ENCODE data around the gene KHDC1. TPM values are rescaled to one million over a fixed set of nuclear protein-coding genes. Genes with fewer than 3 reads are reported as not detected.
"Not testable (repeated sequence)": the region's sequence is repeated elsewhere in the genome, so short reads cannot be mapped to it uniquely, and the experiment has no call there.

KHDC1 gene
- total RNA-seq, 1 donor from 2014 or later: 2.0 TPM

GRCh38 chr6:73258721-73259120 lies 4.3 kb downstream of the KHDC1 start:
- ATAC-seq (ENCODE audit: poor library complexity): no peak

GRCh38 chr6:73254323-73254722 lies 8.7 kb downstream of the KHDC1 start:
- ATAC-seq (ENCODE audit: poor library complexity); intact Hi-C loops (cut with DNase I); DNase-seq: not testable (repeated sequence)

More at GRCh38 chr6:73258721-73259120, 4.3 kb downstream of the KHDC1 start:
- no peak for DNase-seq
- intact Hi-C loops (cut with DNase I): no loop called here

GRCh38 chr6:73252703-73253102 lies 10.3 kb downstream of the KHDC1 start:
- no peak for DNase-seq

GRCh38 chr6:73250016-73250415 lies 13.0 kb downstream of the KHDC1 start:
- ATAC-seq (ENCODE audit: poor library complexity): no peak
- DNase-seq: no peak
- intact Hi-C loops (cut with DNase I): no loop called here

More at GRCh38 chr6:73252703-73253102, 10.3 kb downstream of the KHDC1 start:
- ATAC-seq (ENCODE audit: poor library complexity): no peak
- intact Hi-C loops (cut with DNase I): no loop called here

- ATAC-seq (ENCODE audit: poor library complexity) (no peak), DNase-seq (no peak)
- intact Hi-C loops (cut with DNase I): no loop called here
These were observed 14.6 kb downstream of the KHDC1 start for GRCh38 chr6:73248192-73248903.

GRCh38 chr6:73242001-73242400 lies 21.0 kb downstream of the KHDC1 start:
- no peak for ATAC-seq (ENCODE audit: poor library complexity)
- no peak for DNase-seq
- intact Hi-C loops (cut with DNase I): no loop called here

- peak; percentile 55 for ATAC-seq (ENCODE audit: poor library complexity)
- no peak for DNase-seq
- intact Hi-C loops (cut with DNase I): no loop called here
These were observed 22.3 kb downstream of the KHDC1 start for GRCh38 chr6:73240730-73241129.

- intact Hi-C loops (cut with DNase I): no loop called here
- no peak for DNase-seq
- no peak for ATAC-seq (ENCODE audit: poor library complexity)
These were observed 26.7 kb downstream of the KHDC1 start for GRCh38 chr6:73236144-73236750.

GRCh38 chr6:73234733-73235132 lies 28.3 kb downstream of the KHDC1 start:
- intact Hi-C loops (cut with DNase I): no loop called here
- ATAC-seq (ENCODE audit: poor library complexity) (no peak), DNase-seq (no peak)

GRCh38 chr6:73233971-73234370 lies 29.0 kb downstream of the KHDC1 start:
- DNase-seq; ATAC-seq (ENCODE audit: poor library complexity); intact Hi-C loops (cut with DNase I): not testable (repeated sequence)

GRCh38 chr6:73233048-73233447 lies 29.9 kb downstream of the KHDC1 start:
- DNase-seq: no peak
- no peak for ATAC-seq (ENCODE audit: poor library complexity)
- intact Hi-C loops (cut with DNase I): no loop called here

- intact Hi-C loops (cut with DNase I): no loop called here
- DNase-seq (no peak), ATAC-seq (ENCODE audit: poor library complexity) (no peak)
These were observed 31.0 kb downstream of the KHDC1 start for GRCh38 chr6:73231986-73232391.

GRCh38 chr6:73227606-73228255 lies 35.3 kb downstream of the KHDC1 start:
- no peak for DNase-seq
- intact Hi-C loops (cut with DNase I): no loop called here
- ATAC-seq (ENCODE audit: poor library complexity): no peak

- ATAC-seq (ENCODE audit: poor library complexity): no peak
- DNase-seq: no peak
- intact Hi-C loops (cut with DNase I): no loop called here
These were observed 37.6 kb downstream of the KHDC1 start, which contains the start of gene KHDC1L for GRCh38 chr6:73225396-73225795. KHDC1L (minus strand) TSS chr6:73225496; CDS start chr6:73225408, 88 bp downstream.

GRCh38 chr6:73216859-73217258 lies 46.1 kb downstream of the KHDC1 start:
- intact Hi-C loops (cut with DNase I): no loop called here
- ATAC-seq (ENCODE audit: poor library complexity): no peak
- no peak for DNase-seq

GRCh38 chr6:73209117-73209516 lies 53.9 kb downstream of the KHDC1 start:
- DNase-seq (no peak), ATAC-seq (ENCODE audit: poor library complexity) (no peak)
- intact Hi-C loops (cut with DNase I): no loop called here

- ATAC-seq (ENCODE audit: poor library complexity): no peak
- no peak for DNase-seq
- intact Hi-C loops (cut with DNase I): no loop called here
These were observed 55.7 kb downstream of the KHDC1 start for GRCh38 chr6:73207221-73207837.

- intact Hi-C loops (cut with DNase I): no loop called here
- ATAC-seq (ENCODE audit: poor library complexity) (no peak), DNase-seq (no peak)
These were observed 58.7 kb downstream of the KHDC1 start for GRCh38 chr6:73204252-73204651.

- intact Hi-C loops (cut with DNase I): no loop called here
- ATAC-seq (ENCODE audit: poor library complexity) (no peak), DNase-seq (no peak)
These were observed 59.9 kb downstream of the KHDC1 start for GRCh38 chr6:73203098-73203497.
